Colonic mucosa (tissue), 4 donors: ENCODE data around the gene MSI1. TPM values are rescaled to one million over a fixed set of nuclear protein-coding genes. Genes with fewer than 3 reads are reported as not detected.
A peak's percentile ranks its signal among the peaks of the same experiment; 100 is the strongest.

Experiments
- DNase-seq: peaks from one replicate; pipeline ENCODE4 v3.0.0-alpha.2; 2020
- H3K27ac ChIP-seq: fragments of 200-600 bp; one replicate; pipeline ENCODE4 v1.8.0; 2021
- H3K27me3 ChIP-seq: fragments of 200-600 bp; one replicate; pipeline ENCODE4 v1.8.0; 2021
- H3K36me3 ChIP-seq: fragments of 200-600 bp; one replicate; pipeline ENCODE4 v1.8.0; 2021
- H3K4me1 ChIP-seq: fragments of 200-600 bp; one replicate; pipeline ENCODE4 v1.8.0; 2021; ENCODE audit warnings: mild to moderate bottlenecking
- H3K4me3 ChIP-seq: fragments of 200-600 bp; one replicate; pipeline ENCODE4 v1.8.0; 2021
- H3K9ac ChIP-seq, 2 donors: one replicate each; pipeline ENCODE4 v1.7.0; 2013; ENCODE audit warnings: control low read depth in 2 of 2, low read depth in 2 of 2, low read length in 2 of 2
- H3K9me3 ChIP-seq: fragments of 200-600 bp; one replicate; pipeline ENCODE4 v1.8.0; 2021
- intact Hi-C: fragments of 100-400 bp; cut with DNase I; formaldehyde crosslinking; loops from one replicate; pipeline ENCODE4 v1.14.1; 2022
- total RNA-seq, 2 donors: library from RNA; stranded (reverse); fragmentation: NEBNext Ultra II Directional in 1 of 2; extraction: Animal tissue kit (Norgen Biotek cat#: 25700) in 1 of 2; gene quantifications; one replicate each; pipeline ENCODE4 v1.2.1, GENCODE V29; 2021
- TF ChIP-seq, protein P1 (sequence below): fragments of 200-600 bp; IDR thresholded peaks from one replicate; pipeline ENCODE4 v1.8.0; 2022; ENCODE audit warnings: antibody characterized with exemption, mild to moderate bottlenecking
- donor health status: healthy.
- donor health status: DM: no; HTN: no; CAD: no.
- donor health status: DM: no; HTN: no; CAD: no.

MSI1 gene
- total RNA-seq, result 10 to 100 TPM in 1 of 2 donors, 1 to 10 TPM in 1; 3.8 to 11.7 TPM

DNA sequence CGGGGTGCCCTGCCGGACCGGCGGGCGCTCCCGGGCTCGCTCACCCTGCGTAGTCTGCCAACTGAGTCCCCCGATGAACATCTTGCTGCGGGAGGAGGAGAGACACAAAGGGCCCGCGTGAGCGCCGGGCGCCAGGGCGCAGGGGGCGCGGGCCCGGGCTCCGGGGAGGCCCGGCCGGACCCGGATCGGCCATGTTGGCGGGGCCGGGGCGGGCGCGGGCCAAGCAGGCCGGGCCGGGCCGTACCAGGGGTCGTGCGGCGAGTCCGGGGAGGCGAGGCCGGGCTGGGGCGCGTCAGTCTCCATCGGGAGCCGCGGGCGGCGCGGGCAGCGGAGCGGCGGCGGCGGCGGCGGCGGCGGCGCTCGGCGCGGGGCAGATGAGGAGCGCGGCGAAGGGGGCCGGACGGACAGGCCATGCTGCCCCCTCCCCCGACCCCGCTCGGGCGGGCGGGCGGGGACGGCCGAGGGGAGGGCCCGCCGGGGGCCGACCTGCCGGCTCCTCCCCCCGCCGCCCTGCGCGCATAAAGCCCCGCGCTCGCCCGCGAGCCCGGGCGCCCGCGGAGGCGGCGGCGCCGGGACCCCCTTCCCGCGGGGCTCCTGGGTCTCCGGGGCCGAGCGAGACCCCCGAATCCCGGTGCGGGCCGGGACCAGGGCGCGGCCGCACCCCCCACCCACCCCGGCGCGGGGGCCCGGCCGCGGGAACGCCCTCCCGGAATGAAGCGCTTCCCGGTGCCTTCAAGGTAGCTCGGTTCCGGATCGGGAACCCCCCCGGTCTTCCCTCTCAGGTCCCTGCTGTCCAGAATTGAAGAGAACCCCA lies at the start of gene MSI1:
Gene MSI1, minus strand, starts transcription at position 376 of the 814 bp plus-strand sequence. Its CDS starts 73 bp downstream, at position 303.
- TF ChIP-seq, protein P1, sequence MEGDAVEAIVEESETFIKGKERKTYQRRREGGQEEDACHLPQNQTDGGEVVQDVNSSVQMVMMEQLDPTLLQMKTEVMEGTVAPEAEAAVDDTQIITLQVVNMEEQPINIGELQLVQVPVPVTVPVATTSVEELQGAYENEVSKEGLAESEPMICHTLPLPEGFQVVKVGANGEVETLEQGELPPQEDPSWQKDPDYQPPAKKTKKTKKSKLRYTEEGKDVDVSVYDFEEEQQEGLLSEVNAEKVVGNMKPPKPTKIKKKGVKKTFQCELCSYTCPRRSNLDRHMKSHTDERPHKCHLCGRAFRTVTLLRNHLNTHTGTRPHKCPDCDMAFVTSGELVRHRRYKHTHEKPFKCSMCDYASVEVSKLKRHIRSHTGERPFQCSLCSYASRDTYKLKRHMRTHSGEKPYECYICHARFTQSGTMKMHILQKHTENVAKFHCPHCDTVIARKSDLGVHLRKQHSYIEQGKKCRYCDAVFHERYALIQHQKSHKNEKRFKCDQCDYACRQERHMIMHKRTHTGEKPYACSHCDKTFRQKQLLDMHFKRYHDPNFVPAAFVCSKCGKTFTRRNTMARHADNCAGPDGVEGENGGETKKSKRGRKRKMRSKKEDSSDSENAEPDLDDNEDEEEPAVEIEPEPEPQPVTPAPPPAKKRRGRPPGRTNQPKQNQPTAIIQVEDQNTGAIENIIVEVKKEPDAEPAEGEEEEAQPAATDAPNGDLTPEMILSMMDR, result no peak
- Histone ChIP-seq H3K4me1 (no peaks in the 10 kb centered on the region), H3K4me3 (peak within 1 kb of the TSS; percentile 41), H3K36me3 (no peaks in the 10 kb centered on the region), H3K9ac (peak within 1 kb of the TSS; percentile 24 to 40), H3K27ac (no peak within 1 kb of the TSS), H3K27me3 (peaks cover 23% of the 10 kb centered on the region), H3K9me3 (no peaks in the 10 kb centered on the region)
- intact Hi-C loops, result no loop called here
- DNase-seq, result no peak

DNA sequence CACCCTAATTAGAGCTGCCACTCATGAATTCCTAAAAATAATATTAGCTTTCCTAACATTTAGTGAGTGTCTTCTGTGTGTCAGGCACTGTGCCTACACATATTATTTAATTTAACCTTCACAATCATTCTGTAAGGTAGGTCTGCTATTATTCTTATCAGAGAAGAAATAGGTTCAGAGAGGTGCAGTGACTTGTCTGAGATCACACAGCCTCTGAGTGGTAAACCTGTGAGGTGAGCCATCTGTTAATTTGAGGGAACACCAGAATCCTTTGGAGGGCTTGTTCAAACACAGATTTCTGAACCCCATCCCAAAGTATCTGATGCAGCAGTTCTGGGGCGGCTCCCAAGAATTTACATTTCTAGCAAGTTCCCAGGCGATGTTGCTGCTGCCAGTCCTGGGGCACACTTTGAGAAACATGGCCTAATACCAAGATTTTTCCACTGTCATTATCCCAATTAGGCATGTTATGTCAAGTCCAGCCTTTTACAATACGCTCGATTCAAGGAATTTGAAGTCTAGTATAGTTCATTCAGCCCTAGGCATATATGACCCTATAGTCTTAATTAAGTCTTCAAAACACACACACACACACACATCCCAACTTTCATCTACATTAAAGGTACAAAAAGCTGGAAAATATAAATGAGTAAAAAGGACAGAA lies 49.1 kb upstream of the MSI1 start:
- no peaks in the 10 kb centered on the region for H3K4me1 ChIP-seq
- H3K27ac ChIP-seq, result no peak overlapping the region
- H3K9me3 ChIP-seq, result no peaks in the 10 kb centered on the region
- no peak for DNase-seq
- TF ChIP-seq, protein P1, result no peak
- intact Hi-C loops, result no loop called here
- H3K9ac ChIP-seq, result no peak overlapping the region
- no peak overlapping the region for H3K4me3 ChIP-seq
- H3K27me3 ChIP-seq, result no peaks in the 10 kb centered on the region
- no peaks in the 10 kb centered on the region for H3K36me3 ChIP-seq

DNA sequence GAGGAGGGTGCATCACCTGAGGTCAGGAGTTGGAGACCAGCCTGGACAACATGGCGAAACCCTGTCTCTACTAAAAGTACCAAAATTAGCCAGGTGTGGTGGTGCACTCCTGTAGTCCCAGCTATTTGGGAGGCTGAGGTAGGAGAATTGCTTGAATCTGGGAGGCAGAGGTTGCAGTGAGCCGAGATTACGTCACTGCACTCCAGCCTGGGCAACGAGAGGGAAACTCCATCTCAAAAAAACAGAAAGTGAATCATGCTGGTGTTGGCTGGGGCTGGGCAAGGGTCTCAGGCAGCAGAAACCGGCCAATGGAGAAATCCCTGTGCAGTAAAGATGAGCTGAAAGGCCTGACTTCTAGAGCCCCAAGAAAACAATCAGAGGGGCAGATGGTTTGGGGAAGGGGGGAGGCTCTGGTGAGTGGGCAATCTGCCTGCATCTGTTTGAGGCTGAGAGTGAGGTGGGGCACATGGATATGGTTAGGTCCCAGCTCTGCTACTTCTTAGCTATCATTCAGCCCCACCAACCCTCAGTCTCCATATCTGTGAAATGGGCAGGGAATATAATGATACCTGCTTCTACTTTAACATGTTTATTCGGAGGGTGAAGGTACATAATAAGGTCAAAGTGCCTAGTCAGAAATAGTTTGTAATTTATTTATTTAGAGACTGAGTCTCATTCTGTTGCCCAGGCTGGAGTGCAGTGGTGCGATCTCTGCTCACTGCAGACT lies 47.7 kb upstream of the MSI1 start:
- H3K36me3 ChIP-seq, result no peaks in the 10 kb centered on the region

DNA sequence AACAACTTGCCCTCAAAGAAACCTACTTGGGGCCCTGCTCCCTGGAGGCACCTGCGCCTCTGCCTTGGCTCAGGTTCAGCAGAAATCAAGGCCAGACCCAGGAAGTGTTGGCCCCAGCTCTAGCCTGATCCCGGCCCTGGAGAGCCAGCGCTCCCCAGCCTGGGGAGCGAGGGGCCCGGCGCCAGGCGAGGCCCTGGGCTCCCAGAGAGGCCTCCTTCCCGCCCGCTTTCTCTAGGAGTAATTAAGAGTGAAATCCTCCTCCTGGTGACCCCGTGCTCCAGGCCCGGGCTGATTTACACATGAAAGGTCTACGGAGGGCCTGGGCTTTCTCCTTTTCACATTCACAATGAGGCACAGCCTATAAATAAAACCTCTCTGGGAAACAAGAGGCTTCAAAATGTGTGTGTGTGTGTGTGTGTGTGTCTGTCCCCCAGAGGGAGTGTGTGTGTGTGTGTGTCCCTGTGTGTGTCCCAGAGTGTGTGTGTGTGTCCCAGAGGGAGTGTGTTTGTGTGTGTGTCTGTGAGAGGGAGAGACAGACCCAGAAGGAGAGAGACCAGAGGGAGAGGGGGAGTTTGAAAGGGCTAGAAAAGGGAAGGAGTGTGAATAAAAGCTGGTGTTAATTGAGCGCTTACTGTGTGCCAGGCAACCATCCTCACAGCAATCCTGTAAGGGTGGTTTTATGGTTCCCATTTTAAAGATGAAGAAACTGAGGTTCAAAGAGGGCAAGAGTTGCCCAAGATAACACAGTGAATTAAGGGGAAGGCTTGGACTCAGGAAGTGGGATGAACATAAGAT lies 45.1 kb upstream of the MSI1 start:
- Histone ChIP-seq H3K27ac (no peak overlapping the region), H3K36me3 (no peaks in the 10 kb centered on the region), H3K9me3 (no peaks in the 10 kb centered on the region), H3K4me3 (no peak overlapping the region), H3K4me1 (no peaks in the 10 kb centered on the region), H3K9ac (peak overlapping the region in 1 of 2 donors; percentile 24), H3K27me3 (no peaks in the 10 kb centered on the region)
- DNase-seq, result peak; percentile 49
- TF ChIP-seq, protein P1, result no peak
- intact Hi-C loops, result no loop called here

More for the DNA sequence above, 47.7 kb upstream of the MSI1 start:
- no peaks in the 10 kb centered on the region for H3K4me1 ChIP-seq
- H3K27ac ChIP-seq, result no peak overlapping the region
- no peaks in the 10 kb centered on the region for H3K27me3 ChIP-seq
- H3K9me3 ChIP-seq, result no peaks in the 10 kb centered on the region
- no peak overlapping the region for H3K9ac ChIP-seq
- H3K4me3 ChIP-seq, result no peak overlapping the region
- intact Hi-C loops, result no loop called here
- TF ChIP-seq, protein P1, result no peak
- no peak for DNase-seq

DNA sequence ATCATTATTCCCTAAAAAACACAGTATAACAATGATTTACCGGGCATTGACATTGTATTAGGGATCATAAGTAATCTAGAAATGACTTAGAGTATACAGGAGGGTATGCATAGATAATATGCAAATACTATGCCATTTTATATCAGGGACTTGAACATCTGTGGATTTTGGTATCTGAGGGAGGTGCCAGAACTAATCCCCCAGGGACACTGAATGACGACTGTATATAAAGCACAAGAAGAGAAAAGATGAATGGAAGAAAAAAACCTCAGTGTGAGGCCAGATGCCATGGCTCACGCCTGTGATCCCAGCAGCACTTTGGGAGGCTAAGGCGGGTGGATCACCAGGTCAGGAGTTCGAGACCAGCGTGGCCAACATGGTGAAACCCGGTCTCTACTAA lies 43.5 kb upstream of the MSI1 start:
- Histone ChIP-seq H3K36me3 (no peaks in the 10 kb centered on the region), H3K4me1 (no peaks in the 10 kb centered on the region), H3K9ac (no peak overlapping the region), H3K27ac (no peak overlapping the region), H3K9me3 (no peaks in the 10 kb centered on the region), H3K27me3 (no peaks in the 10 kb centered on the region), H3K4me3 (no peak overlapping the region)
- no peak for DNase-seq
- TF ChIP-seq, protein P1, result no peak
- intact Hi-C loops, result no loop called here
